Large intestine (tissue), 3 donors: Measurements from ENCODE around the gene TEX261. TPM values are rescaled to one million over a fixed set of nuclear protein-coding genes. Genes with fewer than 3 reads are reported as not detected.

Experiments
- DNase-seq, 2 donors: peaks; one replicate each; pipeline versions ENCODE4 v3.0.0 to v3.0.0-alpha.2; 2013
- H3K27ac ChIP-seq: one replicate; pipeline ENCODE4 v1.5.1; 2013; ENCODE audit warnings: low read length
- H3K27me3 ChIP-seq: 2 replicates; pipeline ENCODE4 v1.6.1; 2013; ENCODE audit warnings: low read length; ENCODE audit not compliant: control insufficient read depth, insufficient read depth
- H3K36me3 ChIP-seq: 2 replicates; pipeline ENCODE4 v1.6.1; 2013; ENCODE audit warnings: low read length; ENCODE audit not compliant: control insufficient read depth, insufficient read depth
- H3K4me1 ChIP-seq: one replicate; pipeline ENCODE4 v1.6.1; 2013; ENCODE audit warnings: low read length; ENCODE audit not compliant: control insufficient read depth, insufficient read depth
- H3K4me3 ChIP-seq: one replicate; pipeline ENCODE4 v1.5.1; 2013; ENCODE audit warnings: low read length
- H3K9me3 ChIP-seq: one replicate; pipeline ENCODE4 v1.6.1; 2013; ENCODE audit warnings: mild to moderate bottlenecking, low read depth, low read length, moderate library complexity; ENCODE audit not compliant: control insufficient read depth
- WGBS: methylation state at CpG from one replicate; pipeline ENCODE4 v1.1.5; 2013; ENCODE audit warnings: low lambda C conversion rate; ENCODE audit not compliant: insufficient coverage; 5-methylcytosine and 5-hydroxymethylcytosine counted together
- polyA plus RNA-seq: library from polyadenylated mRNA; unstranded; fragments of 120-200 nt; gene quantifications from one replicate; pipeline ENCODE4 v1.2.1, GENCODE V29; 2013

Gene TEX261
- polyA plus RNA-seq, 1 donor = 43.6 TPM

- Histone ChIP-seq H3K27ac (no peak overlapping the region), H3K4me1 (peaks cover 8% of the 10 kb centered on the region), H3K36me3 (no peaks in the 10 kb centered on the region), H3K9me3 (no peaks in the 10 kb centered on the region), H3K4me3 (no peak overlapping the region), H3K27me3 (peaks cover 34% of the 10 kb centered on the region)
- no peak for DNase-seq
- WGBS = no CpG with 5 or more reads among the region's 6 CpGs
Observed at GRCh38 chr2:70958759-70959158, 35.9 kb downstream of the TEX261 start.

GRCh38 chr2:70957798-70958197, 36.9 kb downstream of the TEX261 start:
- no CpG with 5 or more reads among the region's 6 CpGs for WGBS
- Histone ChIP-seq H3K9me3 (no peaks in the 10 kb centered on the region), H3K27ac (no peak overlapping the region), H3K4me3 (no peak overlapping the region), H3K4me1 (peaks cover 8% of the 10 kb centered on the region), H3K36me3 (no peaks in the 10 kb centered on the region), H3K27me3 (peaks cover 27% of the 10 kb centered on the region)
- peak in 1 of 2 donors; percentile 69 for DNase-seq

DNA sequence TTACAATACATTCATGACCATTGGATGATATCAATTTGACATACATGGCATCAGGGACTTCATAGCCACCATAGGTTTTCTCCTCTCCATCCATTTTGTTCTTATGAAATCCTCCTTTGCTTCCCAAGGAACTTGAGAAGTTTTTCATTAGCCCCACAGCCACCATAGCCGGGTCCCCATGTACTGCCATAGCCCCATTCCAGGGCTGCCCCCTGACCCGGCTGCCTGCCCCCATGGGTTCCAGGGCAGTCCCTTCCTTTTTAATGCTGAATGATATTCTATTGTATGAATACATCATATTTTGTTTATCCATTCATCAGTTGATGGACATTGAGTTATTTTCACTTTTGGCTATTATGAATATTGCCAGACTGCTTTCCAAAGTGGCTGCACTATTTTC, 38.5 kb downstream of the TEX261 start:
- peaks cover 22% of the 10 kb centered on the region for H3K27me3 ChIP-seq
- WGBS = 100% methylated on average over 1 of the region's 2 CpGs
- no peak overlapping the region for H3K27ac ChIP-seq
- H3K36me3 ChIP-seq = no peaks in the 10 kb centered on the region
- no peak for DNase-seq
- peaks cover 8% of the 10 kb centered on the region for H3K4me1 ChIP-seq
- no peaks in the 10 kb centered on the region for H3K9me3 ChIP-seq
- no peak overlapping the region for H3K4me3 ChIP-seq

GRCh38 chr2:70954886-70955285, 39.8 kb downstream of the TEX261 start:
- H3K4me1 ChIP-seq = peaks cover 8% of the 10 kb centered on the region
- no CpG with 5 or more reads among the region's 7 CpGs for WGBS
- no peaks in the 10 kb centered on the region for H3K36me3 ChIP-seq
- H3K4me3 ChIP-seq = no peak overlapping the region
- peaks cover 18% of the 10 kb centered on the region for H3K27me3 ChIP-seq
- H3K27ac ChIP-seq = no peak overlapping the region
- no peaks in the 10 kb centered on the region for H3K9me3 ChIP-seq
- DNase-seq = no peak

GRCh38 chr2:70949086-70949485, 45.6 kb downstream of the TEX261 start:
- Histone ChIP-seq H3K27ac (no peak overlapping the region), H3K9me3 (peaks cover 2% of the 10 kb centered on the region), H3K36me3 (no peaks in the 10 kb centered on the region), H3K27me3 (peaks cover 48% of the 10 kb centered on the region), H3K4me3 (no peak overlapping the region), H3K4me1 (peaks cover 2% of the 10 kb centered on the region)
- 88% methylated on average over 4 of the region's 11 CpGs for WGBS
- DNase-seq = no peak

DNA sequence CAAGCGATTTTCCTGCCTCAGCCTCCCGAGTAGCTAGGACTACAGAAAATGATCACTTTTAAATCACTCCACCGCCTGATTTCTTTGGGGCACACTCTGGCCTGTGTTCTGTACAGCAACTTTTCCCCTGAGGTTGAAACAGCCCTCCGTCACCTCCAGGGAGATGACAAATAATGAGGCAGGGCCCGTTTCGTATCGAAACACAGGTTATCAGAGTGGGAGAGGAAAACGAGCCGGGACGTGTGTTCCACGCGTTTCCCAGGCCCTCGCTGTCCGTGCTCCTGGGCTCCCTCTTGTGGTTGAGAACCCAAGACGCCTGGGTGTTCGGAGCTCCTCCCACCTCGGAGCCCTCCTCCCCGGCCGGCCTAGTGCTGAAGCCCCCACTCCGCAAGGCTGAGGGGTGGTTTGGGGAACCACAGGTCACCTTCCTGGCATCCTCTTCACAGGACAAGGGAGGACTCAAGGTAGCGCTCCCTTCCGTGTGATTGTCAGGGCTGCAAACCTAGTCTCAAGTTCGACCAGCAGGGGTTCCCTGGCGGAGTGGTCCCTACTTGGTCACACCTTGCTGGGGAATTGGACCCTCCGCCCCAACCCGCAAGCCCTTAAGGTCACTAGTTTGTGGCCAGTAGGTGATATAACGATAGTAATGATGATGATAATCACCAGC, 46.2 kb downstream of the TEX261 start:
- Histone ChIP-seq H3K27ac (no peak overlapping the region), H3K4me3 (no peak overlapping the region), H3K36me3 (no peaks in the 10 kb centered on the region), H3K4me1 (peaks cover 2% of the 10 kb centered on the region), H3K27me3 (peaks cover 54% of the 10 kb centered on the region), H3K9me3 (peaks cover 2% of the 10 kb centered on the region)
- WGBS = no CpG with 5 or more reads among the region's 27 CpGs
- peak; percentile 61 to 64 for DNase-seq

DNA sequence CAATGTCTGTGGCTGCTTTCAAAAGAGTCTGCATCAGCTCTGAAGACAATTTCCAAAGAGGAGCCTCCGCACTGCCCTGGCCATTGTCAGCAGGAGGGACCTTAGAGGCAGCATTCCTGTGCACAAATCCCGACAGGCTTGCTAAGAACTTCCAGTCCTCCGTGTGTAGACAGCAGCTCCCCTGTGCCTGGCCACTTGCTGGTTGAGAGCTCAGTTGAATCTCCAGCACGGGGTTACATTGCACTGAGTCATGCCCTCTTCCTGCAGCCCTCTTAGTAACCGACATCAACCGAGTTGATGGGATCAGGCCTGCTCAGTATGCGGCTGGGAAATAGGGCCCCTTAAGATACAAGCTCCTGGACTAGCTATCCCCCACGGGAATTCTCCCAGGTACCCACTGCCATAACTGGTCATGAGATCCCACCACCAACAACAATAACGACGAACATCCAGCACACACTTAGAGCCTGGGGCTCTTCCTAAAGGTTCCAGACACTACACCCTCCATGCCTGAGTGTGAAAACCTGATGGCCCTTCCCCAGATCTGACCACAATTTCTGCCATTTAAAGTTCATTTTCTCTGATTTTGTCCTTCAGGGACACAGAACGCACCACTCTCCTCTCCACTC, 47.0 kb downstream of the TEX261 start:
- no CpG with 5 or more reads among the region's 11 CpGs for WGBS
- no peak for DNase-seq
- H3K27ac ChIP-seq = no peak overlapping the region
- H3K4me3 ChIP-seq = no peak overlapping the region
- H3K36me3 ChIP-seq = no peaks in the 10 kb centered on the region
- H3K9me3 ChIP-seq = peaks cover 2% of the 10 kb centered on the region
- peaks cover 58% of the 10 kb centered on the region for H3K27me3 ChIP-seq
- peaks cover 2% of the 10 kb centered on the region for H3K4me1 ChIP-seq

DNA sequence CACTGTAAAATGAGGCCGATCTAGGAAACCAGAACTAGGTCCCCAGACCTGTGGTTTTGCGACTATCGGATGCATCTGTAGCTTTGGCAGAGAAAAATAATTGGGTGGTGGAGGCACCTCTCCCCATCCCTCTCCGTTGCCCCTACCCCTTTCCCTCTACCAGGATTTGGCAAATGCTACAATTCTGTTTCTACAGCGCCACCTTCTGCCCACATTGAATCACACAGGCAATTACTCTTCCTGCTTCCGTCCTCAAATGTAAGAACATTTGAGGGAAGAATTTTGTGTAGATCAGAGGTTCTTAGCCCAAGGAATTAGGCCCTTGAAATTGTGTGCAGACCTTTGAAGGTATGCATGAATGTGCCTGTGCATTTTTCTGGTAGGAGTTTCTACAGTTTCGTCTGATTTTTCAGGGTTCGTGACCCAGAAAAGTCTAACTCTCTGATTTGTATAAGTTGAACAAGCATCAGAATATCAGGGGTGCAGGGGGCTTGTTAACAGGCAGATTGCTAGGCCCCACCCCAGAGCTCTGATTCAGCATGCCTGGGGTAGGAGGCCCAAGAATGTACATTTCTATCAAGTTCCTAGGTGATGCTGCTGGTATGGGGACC, 47.7 kb downstream of the TEX261 start:
- 20% methylated on average over 2 of the region's 8 CpGs for WGBS
- no peak for DNase-seq
- H3K27me3 ChIP-seq = peaks cover 60% of the 10 kb centered on the region

GRCh38 chr2:70944111-70944690, 50.5 kb downstream of the TEX261 start:
- H3K27me3 ChIP-seq = peaks cover 76% of the 10 kb centered on the region
- H3K9me3 ChIP-seq = peaks cover 2% of the 10 kb centered on the region
- DNase-seq = no peak
- WGBS = no CpG with 5 or more reads among the region's 4 CpGs
- peaks cover 2% of the 10 kb centered on the region for H3K4me1 ChIP-seq
- H3K27ac ChIP-seq = no peak overlapping the region
- no peak overlapping the region for H3K4me3 ChIP-seq
- H3K36me3 ChIP-seq = no peaks in the 10 kb centered on the region

More for the DNA sequence above, 47.7 kb downstream of the TEX261 start:
- Histone ChIP-seq H3K4me1 (peaks cover 2% of the 10 kb centered on the region), H3K4me3 (no peak overlapping the region), H3K9me3 (peaks cover 2% of the 10 kb centered on the region), H3K36me3 (no peaks in the 10 kb centered on the region), H3K27ac (no peak overlapping the region)

DNA sequence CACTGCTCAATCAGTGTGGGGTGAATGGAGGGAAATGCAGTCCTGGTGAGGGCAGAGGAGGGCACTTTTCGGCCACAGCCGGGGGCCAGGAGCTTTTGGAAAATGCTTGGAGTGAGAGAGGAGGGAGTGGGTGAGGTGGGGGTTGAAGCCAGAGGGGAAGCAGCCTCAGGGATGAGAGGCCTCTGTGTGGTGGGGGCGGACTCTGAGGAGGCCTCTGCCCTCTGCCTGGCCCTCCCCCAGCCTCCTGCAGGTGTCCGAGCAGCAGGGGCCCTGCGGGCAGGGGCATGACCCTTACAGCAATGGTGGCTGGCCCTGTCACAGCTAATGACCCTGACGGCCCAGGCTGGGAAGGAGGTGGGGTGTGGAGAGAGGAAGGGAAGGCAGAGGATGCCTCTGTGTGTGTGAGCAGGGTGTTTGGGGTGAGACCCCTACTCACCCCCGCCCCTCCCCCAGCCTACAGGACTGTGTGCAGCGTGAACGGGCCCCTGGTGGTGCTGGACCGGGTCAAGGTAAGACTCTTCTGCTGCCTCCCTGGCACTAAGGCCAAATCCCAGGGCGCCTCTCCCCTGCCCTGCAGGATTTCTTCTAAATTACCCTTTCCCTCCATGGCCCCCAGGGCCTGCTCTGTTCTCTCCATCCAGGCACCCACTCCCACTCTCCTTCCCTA, 51.3 kb downstream of the TEX261 start:
- WGBS = no CpG with 5 or more reads among the region's 11 CpGs
- H3K36me3 ChIP-seq = no peaks in the 10 kb centered on the region
- H3K27ac ChIP-seq = no peak overlapping the region
- H3K4me3 ChIP-seq = no peak overlapping the region
- peaks cover 76% of the 10 kb centered on the region for H3K27me3 ChIP-seq
- no peaks in the 10 kb centered on the region for H3K9me3 ChIP-seq
- peaks cover 3% of the 10 kb centered on the region for H3K4me1 ChIP-seq
- no peak for DNase-seq
